ENCODE data around the gene BRINP3. TPM values are rescaled to one million over a fixed set of nuclear protein-coding genes. Genes with fewer than 3 reads are reported as not detected.

Gene BRINP3
- total and polyA plus RNA-seq, 12 donors = 0.10 to 3.0 (median 0.83) TPM; not detected in 5

DNA sequence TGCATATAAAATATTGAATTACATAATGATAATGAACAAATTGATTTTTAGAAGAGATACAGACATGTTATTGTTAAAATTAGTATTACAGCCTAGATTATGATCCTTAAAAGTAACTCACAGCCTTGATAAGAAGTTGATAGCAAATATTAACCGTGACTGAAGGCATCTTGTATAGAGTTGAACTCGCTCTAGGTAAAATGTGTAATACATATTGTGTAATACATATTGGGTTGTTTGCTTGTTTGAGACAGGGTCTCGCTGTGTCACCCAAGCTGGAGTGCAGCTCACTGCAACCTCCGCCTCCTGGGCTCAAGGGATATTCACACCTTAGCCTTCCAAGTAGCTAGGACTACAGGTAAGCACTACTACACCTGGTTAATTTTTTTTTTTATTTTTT is 269.9 kb downstream of the BRINP3 start:
- no peaks in the 10 kb centered on the region for H3K27me3 ChIP-seq
- TF ChIP-seq, protein P1, sequence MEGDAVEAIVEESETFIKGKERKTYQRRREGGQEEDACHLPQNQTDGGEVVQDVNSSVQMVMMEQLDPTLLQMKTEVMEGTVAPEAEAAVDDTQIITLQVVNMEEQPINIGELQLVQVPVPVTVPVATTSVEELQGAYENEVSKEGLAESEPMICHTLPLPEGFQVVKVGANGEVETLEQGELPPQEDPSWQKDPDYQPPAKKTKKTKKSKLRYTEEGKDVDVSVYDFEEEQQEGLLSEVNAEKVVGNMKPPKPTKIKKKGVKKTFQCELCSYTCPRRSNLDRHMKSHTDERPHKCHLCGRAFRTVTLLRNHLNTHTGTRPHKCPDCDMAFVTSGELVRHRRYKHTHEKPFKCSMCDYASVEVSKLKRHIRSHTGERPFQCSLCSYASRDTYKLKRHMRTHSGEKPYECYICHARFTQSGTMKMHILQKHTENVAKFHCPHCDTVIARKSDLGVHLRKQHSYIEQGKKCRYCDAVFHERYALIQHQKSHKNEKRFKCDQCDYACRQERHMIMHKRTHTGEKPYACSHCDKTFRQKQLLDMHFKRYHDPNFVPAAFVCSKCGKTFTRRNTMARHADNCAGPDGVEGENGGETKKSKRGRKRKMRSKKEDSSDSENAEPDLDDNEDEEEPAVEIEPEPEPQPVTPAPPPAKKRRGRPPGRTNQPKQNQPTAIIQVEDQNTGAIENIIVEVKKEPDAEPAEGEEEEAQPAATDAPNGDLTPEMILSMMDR (IDR thresholded peaks at IDR 0.05) = no peak
- TF ChIP-seq POLR2A (IDR thresholded peaks at IDR 0.05) = no peak
- no peaks in the 10 kb centered on the region for H3K4me1 ChIP-seq (replicated peaks in 1 of 2)
- no peak overlapping the region for H3K4me3 ChIP-seq
- intact Hi-C loops (cut with DNase I) = no loop called here
- no peaks in the 10 kb centered on the region for H3K9me3 ChIP-seq (replicated peaks in 1 of 3)
- DNase-seq = no peak
- H3K36me3 ChIP-seq (replicated peaks in 1 of 2) = no peaks in the 10 kb centered on the region
- H3K27ac ChIP-seq = no peak overlapping the region
- WGBS, 4 donors = 80 to 87% (median 84%) methylated on average over 4 of the region's 4 CpGs

DNA sequence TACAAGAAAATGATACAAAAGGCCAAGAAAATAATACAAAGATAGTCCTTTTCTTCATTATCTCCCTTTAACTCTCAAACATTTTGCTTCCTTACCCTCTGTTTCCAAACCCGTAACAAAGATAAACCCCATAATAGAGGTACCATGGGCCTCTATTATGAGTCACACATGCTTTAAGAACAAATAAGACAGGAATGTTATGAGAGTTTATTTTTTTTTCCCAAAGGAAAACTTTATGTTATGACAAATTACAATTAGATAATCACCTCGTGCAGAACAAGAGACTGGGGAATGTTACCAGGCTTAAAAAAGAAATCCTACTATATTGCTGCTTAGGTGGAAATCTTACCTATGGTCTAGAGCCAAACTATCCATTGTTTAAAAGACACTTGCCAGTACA is 272.0 kb downstream of the BRINP3 start:
- H3K9me3 ChIP-seq (replicated peaks in 1 of 3) = no peaks in the 10 kb centered on the region
- H3K4me3 ChIP-seq = no peak overlapping the region
- no peak for DNase-seq
- no peaks in the 10 kb centered on the region for H3K4me1 ChIP-seq (replicated peaks in 1 of 2)
- no peak overlapping the region for H3K27ac ChIP-seq
- H3K36me3 ChIP-seq (replicated peaks in 1 of 2) = no peaks in the 10 kb centered on the region
- no peaks in the 10 kb centered on the region for H3K27me3 ChIP-seq
- intact Hi-C loops (cut with DNase I) = no loop called here
- 59 to 75% (median 64%) methylated on average over 2 of the region's 2 CpGs for WGBS, 4 donors
- TF ChIP-seq, protein P1 (IDR thresholded peaks at IDR 0.05) = no peak
- no peak for TF ChIP-seq POLR2A (IDR thresholded peaks at IDR 0.05)

DNA sequence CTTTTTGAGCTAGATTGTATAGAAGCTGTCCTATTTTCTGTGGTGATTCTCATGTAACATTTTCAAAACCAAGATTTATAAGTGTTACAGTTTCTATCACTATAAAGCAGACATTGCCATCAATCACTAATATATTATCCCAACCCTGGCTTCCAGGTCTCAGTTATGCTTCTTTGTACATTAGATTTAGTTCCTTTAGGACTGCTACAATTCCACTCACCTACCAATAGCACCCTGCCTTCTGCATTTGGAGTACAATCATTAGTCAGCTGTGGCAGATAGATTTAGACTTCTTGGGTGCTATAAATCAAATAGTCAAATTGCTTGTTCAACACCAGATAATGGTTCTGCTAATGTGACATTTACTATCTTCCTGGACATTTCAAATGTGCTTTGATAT is 281.6 kb downstream of the BRINP3 start:
- DNase-seq = no peak
- no peak overlapping the region for H3K4me3 ChIP-seq
- no peak overlapping the region for H3K27ac ChIP-seq
- intact Hi-C loops (cut with DNase I) = no loop called here
- H3K4me1 ChIP-seq (replicated peaks in 1 of 2) = no peaks in the 10 kb centered on the region
- TF ChIP-seq POLR2A (IDR thresholded peaks at IDR 0.05) = no peak
- TF ChIP-seq, protein P1 (IDR thresholded peaks at IDR 0.05) = no peak
- H3K9me3 ChIP-seq (replicated peaks in 1 of 3) = no peaks in the 10 kb centered on the region
- H3K27me3 ChIP-seq = no peaks in the 10 kb centered on the region
- H3K36me3 ChIP-seq (replicated peaks in 1 of 2) = no peaks in the 10 kb centered on the region

DNA sequence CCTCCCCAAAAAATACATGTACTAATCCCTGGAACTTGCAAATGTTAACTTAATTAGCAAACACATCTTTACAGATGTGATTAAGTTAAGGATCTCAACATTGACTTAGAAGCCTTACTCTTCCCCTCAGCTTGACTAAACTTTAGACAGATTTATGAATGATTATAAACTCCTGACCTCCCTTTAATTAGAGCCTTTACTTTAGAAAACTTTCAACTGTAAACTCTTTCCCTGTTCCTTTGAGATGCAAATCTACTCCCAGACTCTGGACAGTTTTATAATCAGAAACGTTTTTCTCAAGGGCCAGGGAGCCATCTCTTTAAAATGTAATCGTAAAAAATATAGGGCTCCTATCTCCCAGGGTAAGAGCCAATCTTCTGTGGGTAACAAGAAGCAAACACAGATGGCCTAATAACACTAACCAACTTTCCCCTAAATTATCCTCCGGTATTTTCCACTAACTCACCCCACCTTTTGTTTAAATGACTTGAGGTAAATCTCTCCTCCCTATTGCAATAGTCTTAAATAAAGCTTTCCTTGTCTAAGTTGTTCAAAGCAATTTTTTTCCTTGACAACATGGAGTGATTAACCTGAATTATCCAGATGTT is 284.1 kb downstream of the BRINP3 start:
- H3K27me3 ChIP-seq = no peaks in the 10 kb centered on the region
- no peaks in the 10 kb centered on the region for H3K4me1 ChIP-seq (replicated peaks in 1 of 2)
- no peaks in the 10 kb centered on the region for H3K36me3 ChIP-seq (replicated peaks in 1 of 2)
- no peak for DNase-seq
- 30 to 43% (median 32%) methylated on average over 3 of the region's 3 CpGs for WGBS, 4 donors
- TF ChIP-seq, protein P1 (IDR thresholded peaks at IDR 0.05) = no peak
- TF ChIP-seq POLR2A (IDR thresholded peaks at IDR 0.05) = no peak
- intact Hi-C loops (cut with DNase I) = no loop called here
- H3K27ac ChIP-seq = no peak overlapping the region
- no peak overlapping the region for H3K4me3 ChIP-seq
- no peaks in the 10 kb centered on the region for H3K9me3 ChIP-seq (replicated peaks in 1 of 3)

Data from adrenal gland (tissue), 12 donors.